K562 (cell line): ENCODE data around the gene HYPK. TPM values are rescaled to one million over a fixed set of nuclear protein-coding genes. Genes with fewer than 3 reads are reported as not detected.

ENCODE experiments used
- ATAC-seq: fragments of 200-7000 bp; cut with Tn5 transposase; 3 replicates; pipeline ENCODE4 v1.9.1; 2020; ENCODE audit warnings: moderate library complexity
- BruUV-seq: library from RNA; stranded (reverse); fragments of 400-500 nt; replicated peaks from 2 replicates; lab custom pipeline; 2021; lab: Mats Ljungman, UMichigan
- CTCF ChIA-PET: fragments of 300-600 bp; formaldehyde crosslinking; extraction: SDS; loops from one replicate; lab custom pipeline; 2021; ENCODE audit warnings: low intra/inter-chr PET ratio; lab: Yijun Ruan, JAX
- POLR2A ChIA-PET: fragments of 300-600, 350-650 bp; sonication (Branson Sonifier 250); formaldehyde crosslinking; extraction: SDS; loops from one replicate; lab custom pipeline; 2021; ENCODE audit warnings: antibody characterized with exemption, inconsistent platforms; lab: Yijun Ruan, JAX
- DNase-seq, 4 experiments: peaks; one replicate each; pipeline versions ENCODE4 v3.0.0 to v3.0.0-alpha.2; 2011 to 2018; ENCODE audit warnings: low spot score in 3 of 4, mixed read lengths in 3 of 4; ENCODE audit errors: extremely low read depth in 1 of 4
- FAIRE-seq: peaks from 2 replicates; lab custom pipeline; 2011; peaks lifted over from hg19 to GRCh38; lab: Jason Lieb, UNC
- H2AFZ ChIP-seq: 2 replicates; pipeline ENCODE4 v1.6.0; 2011; ENCODE audit warnings: low read depth, low read length, control low read depth, inconsistent platforms
- H3K27ac ChIP-seq: fragments of 200-600 bp; 3 replicates; pipeline ENCODE4 v1.8.0; 2011; ENCODE audit warnings: low read depth, mild to moderate bottlenecking, control low read depth, inconsistent platforms, low read length, moderate library complexity, mixed read lengths; ENCODE audit errors: extremely low read depth
- H3K27me3 ChIP-seq, 2 experiments: fragments of 300-600 bp in 1 of 2; 2 replicates in 1 of 2; 3 replicates in 1 of 2; pipeline versions ENCODE4 v1.6.0 to v1.8.0; 2011; ENCODE audit warnings: inconsistent platforms in 2 of 2, low read length in 2 of 2, mild to moderate bottlenecking in 1 of 2, mixed read lengths in 1 of 2, moderate library complexity in 1 of 2; ENCODE audit not compliant: control insufficient read depth in 2 of 2, insufficient read depth in 2 of 2
- H3K36me3 ChIP-seq: fragments of 300-600 bp; 3 replicates; pipeline ENCODE4 v1.8.0; 2011; ENCODE audit warnings: mild to moderate bottlenecking, low read length, inconsistent platforms; ENCODE audit not compliant: control insufficient read depth, insufficient read depth
- H3K4me1 ChIP-seq, 2 experiments: fragments of 200-600 bp in 1 of 2; replicated peaks in 1 of 2; 2 replicates in 1 of 2; 3 replicates in 1 of 2; pipeline versions ENCODE4 v1.5.1 to v1.8.0; 2011; ENCODE audit warnings: inconsistent platforms in 2 of 2, low read length in 2 of 2, mild to moderate bottlenecking in 1 of 2, mixed read lengths in 1 of 2, moderate library complexity in 1 of 2; ENCODE audit not compliant: control insufficient read depth in 2 of 2, insufficient read depth in 2 of 2
- H3K4me2 ChIP-seq: 2 replicates; pipeline ENCODE4 v1.6.1; 2011; ENCODE audit warnings: low read length, control low read depth, inconsistent platforms, mixed read lengths; ENCODE audit not compliant: insufficient read depth
- H3K4me3 ChIP-seq: fragments of 200-600 bp; sonication (generic), shearing (Covaris generic); 2 replicates; pipeline ENCODE4 v1.5.1; 2016; ENCODE audit warnings: control low read depth, inconsistent platforms
- H3K79me2 ChIP-seq: fragments of 200-600 bp; 3 replicates; pipeline ENCODE4 v1.8.0; 2011; ENCODE audit warnings: low read length, inconsistent platforms; ENCODE audit not compliant: control insufficient read depth, insufficient read depth
- H3K9ac ChIP-seq, 2 experiments: 2 replicates each; pipeline versions ENCODE4 v1.6.0 to v1.6.1; 2011; ENCODE audit warnings: low read depth in 2 of 2, low read length in 2 of 2, control low read depth in 1 of 2, inconsistent platforms in 1 of 2, mild to moderate bottlenecking in 1 of 2, mixed read lengths in 1 of 2; ENCODE audit not compliant: insufficient read depth in 1 of 2
- H3K9me1 ChIP-seq: one replicate; pipeline ENCODE4 v1.6.0; 2011; ENCODE audit warnings: inconsistent platforms, mild to moderate bottlenecking, low read length, moderate library complexity; ENCODE audit not compliant: control insufficient read depth, insufficient read depth
- H3K9me3 ChIP-seq: replicated peaks from 2 replicates; pipeline ENCODE4 v1.5.1; 2011; ENCODE audit warnings: low read depth, low read length, inconsistent platforms; ENCODE audit not compliant: control insufficient read depth, insufficient read depth
- H4K20me1 ChIP-seq: replicated peaks from 2 replicates; pipeline ENCODE4 v1.6.1; 2011; ENCODE audit warnings: low read length, inconsistent platforms, mixed read lengths; ENCODE audit not compliant: control insufficient read depth, insufficient read depth
- C11orf30 ChIP-seq: fragments of 450-650 bp; IDR thresholded peaks from 2 replicates; pipeline ENCODE4 v1.6.1; 2016; ENCODE audit warnings: low read depth, mild to moderate bottlenecking
- CEBPG ChIP-seq, 3 experiments: fragments of 200-800 bp in 1 of 3; sonication (Bioruptor generic) in 1 of 3; sonication (generic) in 1 of 3; formaldehyde crosslinking in 1 of 3; IDR thresholded peaks in 2 of 3; conservative IDR thresholded peaks in 1 of 3; 2 replicates each; pipeline versions ENCODE4 v1.6.1 to v1.8.0; 2016 to 2022; ENCODE audit warnings: missing compliant biosample characterization in 2 of 3, missing genetic modification characterization in 2 of 3, mild to moderate bottlenecking in 1 of 3, missing genetic modification reagents in 1 of 3
- CREBBP ChIP-seq: IDR thresholded peaks from one replicate; pipeline ENCODE4 v1.6.1; 2012; ENCODE audit warnings: low read depth, mild to moderate bottlenecking, control low read depth, inconsistent platforms, low read length
- CTBP1 ChIP-seq: fragments of 450-650 bp; IDR thresholded peaks from 2 replicates; pipeline ENCODE4 v1.6.1; 2016; ENCODE audit warnings: borderline replicate concordance
- FOS ChIP-seq: IDR thresholded peaks from 3 replicates; pipeline ENCODE4 v1.6.1; 2011; ENCODE audit not compliant: insufficient read length; ENCODE audit errors: extremely low read depth
- FOXA3 ChIP-seq, 2 experiments: fragments of 450-650 bp in 1 of 2; sonication (generic) in 1 of 2; formaldehyde crosslinking; IDR thresholded peaks in 1 of 2; conservative IDR thresholded peaks in 1 of 2; 2 replicates each; pipeline versions ENCODE4 v1.4.0 to v1.8.0; 2020 to 2022; ENCODE audit warnings: mild to moderate bottlenecking in 2 of 2, missing genetic modification reagents in 1 of 2
- GABPA ChIP-seq: fragments of 200-800 bp; sonication (Bioruptor generic); conservative IDR thresholded peaks from 2 replicates; pipeline ENCODE4 v1.6.1; 2016; ENCODE audit warnings: low read depth, missing genetic modification characterization, missing compliant biosample characterization
- HOMEZ ChIP-seq: fragments of 250-450 bp; sonication (Bioruptor Pico); IDR thresholded peaks from 2 replicates; pipeline ENCODE4 v1.4.0; 2020; ENCODE audit warnings: mild to moderate bottlenecking, moderate library complexity
- PHF21A ChIP-seq: fragments of 450-650 bp; IDR thresholded peaks from 2 replicates; pipeline ENCODE4 v1.6.1; 2017; ENCODE audit warnings: low read depth, borderline replicate concordance
- PPARD ChIP-seq: fragments of 250-450 bp; sonication (Bioruptor Pico); IDR thresholded peaks from 2 replicates; pipeline ENCODE4 v1.8.0; 2022; ENCODE audit warnings: inconsistent platforms, mild to moderate bottlenecking, moderate library complexity
- PTBP1 ChIP-seq: fragments of 200-400 bp; formaldehyde crosslinking; IDR thresholded peaks from 2 replicates; pipeline ENCODE4 v1.6.1; 2017; ENCODE audit warnings: low read depth, low read length
- PTTG1 ChIP-seq: fragments of 450-650 bp; IDR thresholded peaks from 2 replicates; pipeline ENCODE4 v1.6.1; 2016; ENCODE audit warnings: low read depth, mild to moderate bottlenecking, missing genetic modification characterization, missing compliant biosample characterization
- SETDB1 ChIP-seq: IDR thresholded peaks from one replicate; pipeline ENCODE4 v1.6.1; 2012; ENCODE audit warnings: low read length, control low read depth, inconsistent platforms
- SIRT6 ChIP-seq: IDR thresholded peaks from one replicate; pipeline ENCODE4 v1.6.1; 2012; ENCODE audit warnings: low read depth, mild to moderate bottlenecking, control low read depth, inconsistent platforms, low read length, moderate library complexity
- ZNF512 ChIP-seq: IDR thresholded peaks from 2 replicates; pipeline ENCODE4 v1.6.1; 2016; ENCODE audit warnings: missing genetic modification characterization, missing compliant biosample characterization
- ZNF583 ChIP-seq: fragments of 250-450 bp; sonication (Bioruptor Pico); IDR thresholded peaks from 2 replicates; pipeline ENCODE4 v1.4.0; 2020
- ZNF589 ChIP-seq: fragments of 200-800 bp; sonication (Bioruptor generic); IDR thresholded peaks from 2 replicates; pipeline ENCODE4 v1.6.1; 2016; ENCODE audit warnings: low read depth, missing genetic modification characterization, missing compliant biosample characterization
- WGBS: fragments of 100-300 bp; shearing (Covaris generic); methylation state at CpG from one replicate; pipeline ENCODE4 v1.1.6; 2016; ENCODE audit warnings: low coverage, mixed read lengths; ENCODE audit not compliant: insufficient coverage; ENCODE audit errors: missing lambda C conversion rate; 5-methylcytosine and 5-hydroxymethylcytosine counted together
- in situ Hi-C: fragments of 300-500 bp; cut with MboI; formaldehyde crosslinking; loops from 4 replicates; pipeline ENCODE4 v1.15.0; 2018; ENCODE audit warnings: inconsistent platforms, mixed read lengths
- intact Hi-C: fragments of 100-400 bp; cut with micrococcal nuclease; formaldehyde crosslinking; loops from 2 replicates; pipeline ENCODE4 v1.14.2; 2022
- polyA plus RNA-seq, 8 experiments: library from polyadenylated mRNA; depleted of rRNA in 4 of 8; stranded (reverse) in 5 of 8; unstranded in 3 of 8; fragments of >200 nt; fragmentation: Nextera tagmentation in 2 of 8; fragmentation: Illumina TruSeq in 1 of 8; extraction: Ambion mirVana in 2 of 8; extraction: Trizol in 1 of 8; gene quantifications; 2 replicates each; pipeline versions ENCODE4 v1.2.1 to v1.2.3, GENCODE V29; 2011 to 2014; ENCODE audit warnings: inconsistent platforms in 1 of 8, missing spikeins in 1 of 8
- total RNA-seq, 7 experiments: library from RNA; depleted of rRNA in 6 of 7; stranded (reverse); fragments of >200 nt in 6 of 7; fragmentation: Illumina TruSeq in 2 of 7; extraction: Trizol in 2 of 7; gene quantifications; 2 replicates each; pipeline versions ENCODE4 v1.2.1 to v1.2.3, GENCODE V29; 2011 to 2021; ENCODE audit warnings: low replicate concordance in 1 of 7

The HYPK gene
- total and polyA plus RNA-seq, 9 of the 15 experiments (the other 6 are each of a cell fraction or from before 2014, with no cell fraction given): 7.2 to 28.0 (median 21.1) TPM

- in situ Hi-C loops: no loop called here
- Histone ChIP-seq H2AFZ (peak within 1 kb of the TSS; percentile 67), H3K9ac (peak within 1 kb of the TSS; percentile 91 to 92), H3K79me2 (peaks cover 27% of the 10 kb centered on the region), H3K27me3 (no peaks in the 10 kb centered on the region), H3K9me1 (peaks cover 5% of the 10 kb centered on the region), H3K4me2 (peak within 1 kb of the TSS; percentile 100), H3K4me3 (peak within 1 kb of the TSS; percentile 78), H3K36me3 (peaks cover 80% of the 10 kb centered on the region), H3K27ac (peak within 1 kb of the TSS; percentile 81), H4K20me1 (no peaks in the 10 kb centered on the region), H3K9me3 (no peaks in the 10 kb centered on the region), H3K4me1 (peaks cover 19 to 28% of the 10 kb centered on the region in 2 experiments)
- FAIRE-seq (no peak), ATAC-seq (peak; percentile 3), DNase-seq (no peak)
- intact Hi-C loops: no loop called here
- CTCF ChIA-PET: no interaction called here
- TF ChIP-seq HOMEZ (0 out of 2 replicates have a peak, but pooled peaks have one; percentile 25), PHF21A (no peak), ZNF583 (CRISPR knock-in tag) (no peak), PTTG1 (tag) (no peak), ZNF512 (tag) (no peak), SETDB1 (no peak), PPARD (CRISPR knock-in tag) (no peak), PTBP1 (0 out of 2 replicates have a peak, but pooled peaks have one; percentile 55), ZNF589 (0 out of 2 replicates have a peak, but pooled peaks have one; percentile 29), SIRT6 (no peak), CREBBP (no peak), FOS (no peak), CTBP1 (no peak), GABPA (tag) (no peak), C11orf30 (no peak), FOXA3 (CRISPR knock-in tag; conservative IDR thresholded peaks at IDR 0.05 in 1 of 2, IDR thresholded peaks at IDR 0.05 in 1 of 2) (0 out of 4 replicates have a peak, but pooled peaks of 1 of the 2 experiments have one; percentile 17), CEBPG (CRISPR knock-in tag; IDR thresholded peaks at IDR 0.05) (0 out of 2 replicates have a peak, but pooled peaks have one; percentile 4), CEBPG (tag; conservative IDR thresholded peaks at IDR 0.05 in 1 of 2, IDR thresholded peaks at IDR 0.05 in 1 of 2) (no peak)
- TF ChIP-seq, all 486 proteins: peak for 5
- 83% methylated on average over 8 of the region's 8 CpGs for WGBS
- POLR2A ChIA-PET: interaction anchor here (0.6 to 3.7 kb wide), 9 partner anchors 9 to 139 kb away, joined by 3 to 29 read pairs (median 5); partner anchors contain the start of genes MFAP1 and SERF2
- BruUV-seq: no TSS peak
These were observed 484 bp upstream of the HYPK start, which contains the start of gene SERINC4 for GRCh38 chr15:43799945-43800285. TSS of gene SERINC4 (minus strand) at chr15:43800220. CDS start at chr15:43799986, 234 bp downstream.
